Measurements from ENCODE around the gene RMDN3.
A peak's percentile ranks its signal among the peaks of the same experiment; 100 is the strongest.

The RMDN3 gene

GRCh38 chr15:40766906-40767837 is 12.1 kb upstream of the RMDN3 start:
- TF ChIP-seq CTCF (IDR thresholded peaks at IDR 0.05; ENCODE audit: extremely low read depth, missing control alignments) = no peak
- DNase-seq (ENCODE audit: low spot score) = no peak

- TF ChIP-seq CTCF (IDR thresholded peaks at IDR 0.05; ENCODE audit: extremely low read depth, missing control alignments) = no peak
- DNase-seq (ENCODE audit: low spot score) = no peak
These were observed 11.3 kb upstream of the RMDN3 start for GRCh38 chr15:40766194-40766815.

- TF ChIP-seq CTCF (IDR thresholded peaks at IDR 0.05; ENCODE audit: extremely low read depth, missing control alignments) = no peak
- no peak for DNase-seq (ENCODE audit: low spot score)
These were observed 9.6 kb upstream of the RMDN3 start for GRCh38 chr15:40764629-40765103.

GRCh38 chr15:40763801-40764628 is 9.0 kb upstream of the RMDN3 start, which contains the start of gene GCHFR:
Gene GCHFR, plus strand, starts transcription at chr15:40764068. Its CDS starts 113 bp downstream, at chr15:40764181.
- peak; percentile 89 for DNase-seq (ENCODE audit: low spot score)
- TF ChIP-seq CTCF (IDR thresholded peaks at IDR 0.05; ENCODE audit: extremely low read depth, missing control alignments) = no peak

GRCh38 chr15:40762919-40763800 is 8.1 kb upstream of the RMDN3 start:
- TF ChIP-seq CTCF (IDR thresholded peaks at IDR 0.05; ENCODE audit: extremely low read depth, missing control alignments) = no peak
- peak; percentile 58 for DNase-seq (ENCODE audit: low spot score)

- no peak for TF ChIP-seq CTCF (IDR thresholded peaks at IDR 0.05; ENCODE audit: extremely low read depth, missing control alignments)
- DNase-seq (ENCODE audit: low spot score) = no peak
These were observed 4.9 kb upstream of the RMDN3 start for GRCh38 chr15:40759961-40760360.

All from GM20000 (cell line).